ENCODE data around the gene EFL1.
"Not testable (repeated sequence)": the region's sequence is repeated elsewhere in the genome, so short reads cannot be mapped to it uniquely, and the experiment has no call there.

- not testable (repeated sequence) for TF ChIP-seq CTCF (IDR thresholded peaks at IDR 0.05; ENCODE audit: extremely low read depth in 1 of 2, insufficient read depth in 1 of 2, low read depth in 1 of 2, low read length in 2 of 2); POLR2A (IDR thresholded peaks at IDR 0.05; ENCODE audit: low read depth, low read length)
These were observed 48.8 kb upstream of the EFL1 start for GRCh38 chr15:82311321-82311720.

Measured in endothelial cell of umbilical vein (primary cell).